Measurements from ENCODE around the gene ADIPOR2. TPM values are rescaled to one million over a fixed set of nuclear protein-coding genes. Genes with fewer than 3 reads are reported as not detected.

ADIPOR2 gene
- total and polyA plus RNA-seq, 10 of the 15 experiments (the other 5 are each of a cell fraction or from before 2014, with no cell fraction given) = 8.6 to 65.0 (median 38.0) TPM

DNA sequence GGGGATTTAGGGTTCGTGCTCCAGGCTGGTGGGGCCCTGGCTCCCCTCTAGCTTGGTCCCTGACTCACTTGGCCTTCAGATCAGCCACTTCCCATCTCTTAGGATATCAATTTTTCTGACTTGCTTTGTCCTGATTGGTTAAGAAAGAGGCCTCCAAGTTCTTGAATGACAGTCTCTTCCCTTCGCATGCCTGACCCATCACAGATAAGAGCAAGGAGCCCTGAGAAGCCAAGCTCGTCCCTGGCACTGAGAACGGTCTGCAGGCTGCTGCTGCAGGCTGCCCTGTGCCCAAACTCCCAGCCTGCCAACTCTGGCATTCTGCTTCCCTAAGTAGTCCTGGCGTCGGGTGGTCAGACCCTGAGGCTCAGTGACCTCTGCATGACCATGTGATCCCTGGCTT is 128.7 kb downstream of the ADIPOR2 start (continued):
- TF ChIP-seq ZBTB33 (IDR thresholded peaks at IDR 0.05) (no peak), POU2F2 (IDR thresholded peaks at IDR 0.05; ENCODE audit: borderline replicate concordance, low read depth, low read length) (no peak), KLF5 (IDR thresholded peaks at IDR 0.05; ENCODE audit: partially characterized antibody) (no peak), EZH2 (IDR thresholded peaks at IDR 0.05; ENCODE audit: borderline replicate concordance, control insufficient read depth, low read depth, low read length) (no peak), ATF7 (IDR thresholded peaks at IDR 0.05; ENCODE audit: low read depth) (no peak), ZNF687 (IDR thresholded peaks at IDR 0.05) (no peak), ETV6 (conservative IDR thresholded peaks at IDR 0.05 in 1 of 2, IDR thresholded peaks at IDR 0.05 in 1 of 2; ENCODE audit: borderline replicate concordance in 1 of 2, low read depth in 1 of 2) (no peak), YBX1 (IDR thresholded peaks at IDR 0.05) (no peak)
- TF ChIP-seq, protein P1, sequence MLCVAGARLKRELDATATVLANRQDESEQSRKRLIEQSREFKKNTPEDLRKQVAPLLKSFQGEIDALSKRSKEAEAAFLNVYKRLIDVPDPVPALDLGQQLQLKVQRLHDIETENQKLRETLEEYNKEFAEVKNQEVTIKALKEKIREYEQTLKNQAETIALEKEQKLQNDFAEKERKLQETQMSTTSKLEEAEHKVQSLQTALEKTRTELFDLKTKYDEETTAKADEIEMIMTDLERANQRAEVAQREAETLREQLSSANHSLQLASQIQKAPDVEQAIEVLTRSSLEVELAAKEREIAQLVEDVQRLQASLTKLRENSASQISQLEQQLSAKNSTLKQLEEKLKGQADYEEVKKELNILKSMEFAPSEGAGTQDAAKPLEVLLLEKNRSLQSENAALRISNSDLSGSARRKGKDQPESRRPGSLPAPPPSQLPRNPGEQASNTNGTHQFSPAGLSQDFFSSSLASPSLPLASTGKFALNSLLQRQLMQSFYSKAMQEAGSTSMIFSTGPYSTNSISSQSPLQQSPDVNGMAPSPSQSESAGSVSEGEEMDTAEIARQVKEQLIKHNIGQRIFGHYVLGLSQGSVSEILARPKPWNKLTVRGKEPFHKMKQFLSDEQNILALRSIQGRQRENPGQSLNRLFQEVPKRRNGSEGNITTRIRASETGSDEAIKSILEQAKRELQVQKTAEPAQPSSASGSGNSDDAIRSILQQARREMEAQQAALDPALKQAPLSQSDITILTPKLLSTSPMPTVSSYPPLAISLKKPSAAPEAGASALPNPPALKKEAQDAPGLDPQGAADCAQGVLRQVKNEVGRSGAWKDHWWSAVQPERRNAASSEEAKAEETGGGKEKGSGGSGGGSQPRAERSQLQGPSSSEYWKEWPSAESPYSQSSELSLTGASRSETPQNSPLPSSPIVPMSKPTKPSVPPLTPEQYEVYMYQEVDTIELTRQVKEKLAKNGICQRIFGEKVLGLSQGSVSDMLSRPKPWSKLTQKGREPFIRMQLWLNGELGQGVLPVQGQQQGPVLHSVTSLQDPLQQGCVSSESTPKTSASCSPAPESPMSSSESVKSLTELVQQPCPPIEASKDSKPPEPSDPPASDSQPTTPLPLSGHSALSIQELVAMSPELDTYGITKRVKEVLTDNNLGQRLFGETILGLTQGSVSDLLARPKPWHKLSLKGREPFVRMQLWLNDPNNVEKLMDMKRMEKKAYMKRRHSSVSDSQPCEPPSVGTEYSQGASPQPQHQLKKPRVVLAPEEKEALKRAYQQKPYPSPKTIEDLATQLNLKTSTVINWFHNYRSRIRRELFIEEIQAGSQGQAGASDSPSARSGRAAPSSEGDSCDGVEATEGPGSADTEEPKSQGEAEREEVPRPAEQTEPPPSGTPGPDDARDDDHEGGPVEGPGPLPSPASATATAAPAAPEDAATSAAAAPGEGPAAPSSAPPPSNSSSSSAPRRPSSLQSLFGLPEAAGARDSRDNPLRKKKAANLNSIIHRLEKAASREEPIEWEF (IDR thresholded peaks at IDR 0.05; ENCODE audit: insufficient replicate concordance, low read depth, low read length) = no peak
- TF ChIP-seq, protein P2, sequence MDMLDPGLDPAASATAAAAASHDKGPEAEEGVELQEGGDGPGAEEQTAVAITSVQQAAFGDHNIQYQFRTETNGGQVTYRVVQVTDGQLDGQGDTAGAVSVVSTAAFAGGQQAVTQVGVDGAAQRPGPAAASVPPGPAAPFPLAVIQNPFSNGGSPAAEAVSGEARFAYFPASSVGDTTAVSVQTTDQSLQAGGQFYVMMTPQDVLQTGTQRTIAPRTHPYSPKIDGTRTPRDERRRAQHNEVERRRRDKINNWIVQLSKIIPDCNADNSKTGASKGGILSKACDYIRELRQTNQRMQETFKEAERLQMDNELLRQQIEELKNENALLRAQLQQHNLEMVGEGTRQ (IDR thresholded peaks at IDR 0.05; ENCODE audit: borderline replicate concordance, low read depth, low read length) = no peak

Data from GM12878 (cell line).